Activated T-helper 1 cell treated with anti-CD3 and anti-CD28 coated beads, Interleukin-12 subunit alpha, Interleukin-12 subunit beta, Interleukin-2, Interleukin-4 antibody, amounts not matched to agents 30 ng/mL and 10 ng/mL and 1 ng/mL, durations not matched to agents 14 hours and 24 hours and 36 hours (primary cell): ENCODE measurements around the gene MRC2. TPM values are rescaled to one million over a fixed set of nuclear protein-coding genes. Genes with fewer than 3 reads are reported as not detected.
"Not testable (repeated sequence)": the region's sequence is repeated elsewhere in the genome, so short reads cannot be mapped to it uniquely, and the experiment has no call there.

Experiments used
- DNase-seq: peaks from one replicate; pipeline ENCODE4 v3.0.0; 2021; ENCODE audit warnings: low spot score
- H3K27ac Mint-ChIP-seq: one replicate; pipeline ENCODE4 v1.8.0; 2021; ENCODE audit warnings: mild to moderate bottlenecking, mixed read lengths
- H3K27me3 Mint-ChIP-seq: one replicate; pipeline ENCODE4 v1.8.0; 2022; ENCODE audit warnings: mild to moderate bottlenecking, moderate library complexity, mixed read lengths; ENCODE audit not compliant: insufficient read depth
- H3K36me3 Mint-ChIP-seq: one replicate; pipeline ENCODE4 v1.8.0; 2021; ENCODE audit warnings: low read depth, mixed read lengths
- H3K4me1 Mint-ChIP-seq: one replicate; pipeline ENCODE4 v1.8.0; 2021; ENCODE audit warnings: low read depth, mixed read lengths
- H3K4me3 Mint-ChIP-seq: one replicate; pipeline ENCODE4 v1.8.0; 2021; ENCODE audit warnings: mild to moderate bottlenecking, moderate library complexity, mixed read lengths
- H3K9me3 Mint-ChIP-seq: one replicate; pipeline ENCODE4 v1.8.0; 2021; ENCODE audit warnings: mixed read lengths
- intact Hi-C: fragments of 100-400 bp; cut with micrococcal nuclease; formaldehyde crosslinking; loops from one replicate; pipeline ENCODE4 v1.15.1; 2024
- total RNA-seq: library from RNA; stranded (reverse); gene quantifications from 2 replicates; pipeline ENCODE4 v1.2.3, GENCODE V29; 2022

MRC2 gene
- total RNA-seq, 1 donor from 2014 or later, result 1.6 TPM

DNA sequence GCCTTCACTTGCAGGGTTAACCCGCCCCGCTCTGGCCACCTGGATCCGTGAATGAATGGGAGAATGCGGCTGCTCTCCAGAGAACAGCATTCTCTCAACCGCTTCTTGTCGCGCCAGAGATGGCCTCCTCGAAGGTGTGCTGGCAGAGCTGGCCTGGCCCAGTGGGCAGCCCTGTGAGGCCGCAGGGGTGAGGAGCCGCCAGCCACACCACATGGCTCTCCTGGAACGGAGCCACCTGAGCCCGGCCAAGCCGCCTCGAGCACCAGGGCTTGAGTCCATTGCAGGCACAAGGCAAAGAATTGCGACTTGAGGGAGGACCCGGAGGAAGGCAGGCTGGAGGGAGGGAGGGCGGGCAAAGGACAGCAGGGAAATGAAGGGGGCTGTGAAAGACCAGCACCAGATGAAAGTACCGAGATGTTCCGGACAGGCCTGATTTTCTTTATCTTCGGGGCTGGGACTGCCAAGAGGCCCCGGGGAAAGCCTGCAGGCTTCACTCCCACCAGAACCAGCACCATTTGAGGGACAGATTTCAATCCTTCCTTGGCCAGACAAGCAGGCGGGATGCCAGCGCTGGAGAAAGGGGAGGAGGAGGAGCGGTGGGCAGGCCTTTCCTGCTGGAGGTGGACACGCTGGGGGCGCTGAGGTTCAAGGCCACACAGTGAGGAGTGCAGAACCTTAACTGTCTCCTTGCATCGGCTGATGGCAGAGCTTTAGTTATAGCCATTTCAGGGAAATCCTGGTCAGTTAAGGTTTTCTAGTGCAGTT, 69.4 kb downstream of the MRC2 start:
- Mint-ChIP-seq H3K4me1 (no peaks in the 10 kb centered on the region), H3K27me3 (peaks cover 9% of the 10 kb centered on the region), H3K9me3 (no peaks in the 10 kb centered on the region), H3K36me3 (no peaks in the 10 kb centered on the region), H3K27ac (no peak overlapping the region), H3K4me3 (no peak overlapping the region)
- intact Hi-C loops, result no loop called here
- no peak for DNase-seq

- DNase-seq, H3K4me1 Mint-ChIP-seq, H3K36me3 Mint-ChIP-seq, H3K27ac Mint-ChIP-seq, H3K4me3 Mint-ChIP-seq, H3K9me3 Mint-ChIP-seq, intact Hi-C loops: not testable (repeated sequence)
- H3K27me3 Mint-ChIP-seq, result peaks cover 17% of the 10 kb centered on the region
Measured at GRCh38 chr17:62698459-62698858, 71.0 kb downstream of the MRC2 start.

DNA sequence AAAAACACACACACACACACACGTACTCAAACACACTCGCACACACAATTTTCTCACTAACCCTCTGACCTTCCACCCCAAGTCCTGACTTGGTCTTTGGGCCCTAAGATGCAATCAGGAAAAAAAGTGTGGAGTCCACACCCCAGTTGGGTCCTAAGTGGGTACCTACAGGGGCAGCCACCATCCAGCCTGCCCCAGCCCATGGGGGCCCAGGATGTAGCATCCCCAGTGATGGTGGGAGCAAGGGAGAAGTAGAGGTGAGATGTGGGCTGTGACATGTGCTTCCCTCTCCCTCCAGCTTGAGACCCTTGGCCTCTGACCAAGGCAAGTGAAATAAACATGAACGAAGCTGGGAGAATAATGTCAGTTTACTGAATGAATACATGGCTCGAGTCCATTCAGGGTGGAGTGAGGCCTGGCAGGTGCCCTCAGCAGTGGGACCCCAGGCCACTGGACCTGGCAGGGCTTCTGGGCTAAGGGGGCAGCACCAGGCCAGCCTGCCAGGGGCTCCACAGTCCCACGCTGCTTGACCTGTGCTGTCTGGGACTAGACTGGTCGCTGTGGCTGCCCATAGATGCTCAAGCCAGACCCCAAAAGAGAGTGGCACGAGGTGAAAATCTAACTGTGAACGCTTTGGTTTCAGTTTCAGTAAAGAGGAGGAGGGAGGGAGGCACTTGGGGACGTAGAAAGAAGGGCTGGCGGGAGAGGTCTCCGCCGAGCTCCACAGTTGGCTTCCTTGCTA, 73.7 kb downstream of the MRC2 start:
- Mint-ChIP-seq H3K9me3 (no peaks in the 10 kb centered on the region), H3K27me3 (peaks cover 33% of the 10 kb centered on the region), H3K4me1 (no peaks in the 10 kb centered on the region), H3K27ac (no peak overlapping the region), H3K4me3 (no peak overlapping the region), H3K36me3 (no peaks in the 10 kb centered on the region)
- intact Hi-C loops, result no loop called here
- no peak for DNase-seq

- no peaks in the 10 kb centered on the region for H3K4me1 Mint-ChIP-seq
- intact Hi-C loops, result no loop called here
- no peaks in the 10 kb centered on the region for H3K9me3 Mint-ChIP-seq
- no peak overlapping the region for H3K4me3 Mint-ChIP-seq
- no peak for DNase-seq
- H3K36me3 Mint-ChIP-seq, result no peaks in the 10 kb centered on the region
- H3K27ac Mint-ChIP-seq, result no peak overlapping the region
- peaks cover 37% of the 10 kb centered on the region for H3K27me3 Mint-ChIP-seq
Measured at GRCh38 chr17:62701706-62702085, 74.2 kb downstream of the MRC2 start.

DNA sequence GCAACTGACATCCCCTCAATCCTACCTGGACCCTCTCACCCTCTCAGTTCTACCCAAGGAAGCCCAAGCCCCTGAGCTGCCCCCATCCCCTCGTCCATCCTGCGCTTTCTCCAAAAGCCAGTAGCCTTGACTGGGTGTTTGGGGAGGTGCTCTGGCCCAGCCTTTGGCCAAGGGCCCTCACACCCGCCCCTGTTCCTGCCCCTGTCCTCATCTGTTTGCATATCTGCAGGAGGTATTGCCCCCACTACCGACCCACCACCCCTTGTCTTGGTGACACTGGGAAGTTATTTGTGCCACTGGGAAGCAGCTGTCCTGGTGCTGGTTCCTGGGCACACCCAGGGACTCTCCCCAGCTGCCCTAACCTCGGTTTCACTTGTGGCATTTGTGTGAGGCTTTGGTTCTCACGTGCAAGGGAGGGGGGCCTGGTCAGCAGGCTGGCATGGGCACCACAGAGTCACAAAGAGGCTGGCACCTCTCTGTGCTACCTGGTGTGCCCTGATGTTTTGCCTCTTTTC, 75.3 kb downstream of the MRC2 start:
- no peaks in the 10 kb centered on the region for H3K36me3 Mint-ChIP-seq
- intact Hi-C loops, result no loop called here
- no peak for DNase-seq
- H3K27ac Mint-ChIP-seq, result no peak overlapping the region
- H3K4me3 Mint-ChIP-seq, result no peak overlapping the region
- no peaks in the 10 kb centered on the region for H3K9me3 Mint-ChIP-seq
- no peaks in the 10 kb centered on the region for H3K4me1 Mint-ChIP-seq
- H3K27me3 Mint-ChIP-seq, result peaks cover 46% of the 10 kb centered on the region

DNA sequence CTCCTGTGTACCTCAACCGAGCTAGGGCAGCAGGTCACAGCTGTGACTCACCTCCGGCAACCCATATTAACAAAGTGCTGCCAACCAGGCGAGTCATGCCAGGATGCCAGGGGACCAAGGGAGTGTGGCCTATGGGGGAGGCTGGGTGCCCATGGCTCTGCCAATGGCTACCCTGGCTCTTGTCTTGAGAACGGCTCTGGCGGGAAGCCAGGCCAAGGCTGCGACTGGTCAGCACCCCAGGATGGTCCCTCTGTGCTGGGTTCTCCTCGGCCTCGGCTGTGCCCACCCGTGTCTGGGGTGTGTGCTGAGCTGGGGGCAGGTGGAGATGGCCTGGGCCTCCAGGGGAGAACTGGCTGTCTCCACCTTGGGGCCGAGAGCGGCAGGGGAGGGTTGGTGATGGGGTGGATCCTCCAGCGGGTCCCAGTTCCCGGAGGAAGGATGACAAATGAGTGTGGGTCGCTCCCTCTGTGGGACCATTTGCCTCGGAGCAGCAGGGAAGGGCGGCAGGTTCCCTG, 75.8 kb downstream of the MRC2 start:
- H3K4me3 Mint-ChIP-seq, result no peak overlapping the region
- no peak for DNase-seq
- intact Hi-C loops, result no loop called here
- no peak overlapping the region for H3K27ac Mint-ChIP-seq
- peaks cover 44% of the 10 kb centered on the region for H3K27me3 Mint-ChIP-seq
- no peaks in the 10 kb centered on the region for H3K9me3 Mint-ChIP-seq
- no peaks in the 10 kb centered on the region for H3K4me1 Mint-ChIP-seq
- H3K36me3 Mint-ChIP-seq, result no peaks in the 10 kb centered on the region

DNA sequence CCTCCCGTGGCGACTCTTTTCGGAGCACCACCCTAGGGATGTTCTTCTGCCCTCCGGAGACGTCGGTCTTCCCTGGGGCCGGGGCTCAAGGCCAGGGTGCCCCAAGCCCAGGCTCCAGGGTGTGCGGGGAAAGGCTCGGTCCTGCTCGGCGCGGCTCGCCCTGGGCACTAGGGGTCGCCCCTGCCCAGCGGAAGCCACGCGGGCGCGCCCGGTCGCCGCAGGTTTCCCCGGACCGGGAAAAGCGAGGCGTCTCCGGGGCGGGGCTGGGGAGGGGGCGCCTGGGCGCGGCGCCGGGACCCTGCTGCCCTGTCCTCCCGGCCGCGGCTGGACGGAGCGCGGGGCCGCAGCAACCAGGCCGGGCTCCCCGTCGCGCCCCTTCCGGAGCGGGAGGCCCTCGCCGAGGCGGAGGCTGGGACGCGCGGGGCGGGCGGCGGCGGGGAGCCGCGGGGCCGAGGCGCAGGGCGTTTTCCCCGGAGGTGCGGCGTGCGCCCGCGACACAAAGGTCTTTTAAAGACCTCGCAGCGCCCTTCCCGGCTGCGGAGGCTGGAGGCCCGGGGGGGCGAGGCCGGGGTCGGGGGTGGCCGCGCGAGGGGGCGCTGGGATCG, 76.4 kb downstream of the MRC2 start:
- H3K4me1 Mint-ChIP-seq, result no peaks in the 10 kb centered on the region
- no peak overlapping the region for H3K27ac Mint-ChIP-seq
- peak; percentile 55 for DNase-seq
- H3K27me3 Mint-ChIP-seq, result peaks cover 44% of the 10 kb centered on the region
- intact Hi-C loops, result loop anchor here (1.0 kb wide), 1 partner anchor 264 kb away; no protein-coding TSS in a partner anchor
- no peaks in the 10 kb centered on the region for H3K9me3 Mint-ChIP-seq
- H3K36me3 Mint-ChIP-seq, result no peaks in the 10 kb centered on the region
- H3K4me3 Mint-ChIP-seq, result no peak overlapping the region

DNA sequence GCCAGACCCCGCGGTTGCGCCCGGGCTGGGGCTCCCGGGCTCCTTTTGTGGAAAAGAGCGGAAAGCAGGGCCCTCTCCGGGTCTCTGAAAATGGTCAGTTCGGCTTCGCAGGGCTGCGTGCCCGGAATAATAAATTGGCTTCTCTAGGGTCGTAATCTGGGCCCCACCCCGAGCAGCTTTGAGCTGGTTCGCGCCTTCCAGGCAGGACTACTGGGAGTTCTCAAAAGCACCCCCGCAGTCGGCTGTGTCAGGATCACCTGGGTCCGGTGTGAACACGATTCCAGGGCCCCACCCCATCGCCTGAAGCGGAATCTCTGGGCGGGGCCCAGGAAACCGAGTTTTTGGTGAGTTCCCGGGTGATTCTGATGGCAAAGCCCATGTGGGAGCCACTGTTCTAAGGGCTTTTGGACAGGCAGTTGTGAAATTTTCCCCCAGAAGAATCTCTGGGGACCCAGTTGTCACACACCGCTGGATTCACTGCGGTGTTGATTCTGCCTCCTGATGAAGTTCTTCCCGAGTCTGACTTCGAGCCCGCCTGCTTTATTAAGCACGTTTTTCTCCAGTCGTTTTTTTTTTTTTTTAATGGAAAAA, 77.0 kb downstream of the MRC2 start:
- Mint-ChIP-seq H3K36me3 (no peaks in the 10 kb centered on the region), H3K27me3 (peaks cover 43% of the 10 kb centered on the region), H3K9me3 (no peaks in the 10 kb centered on the region), H3K27ac (no peak overlapping the region), H3K4me3 (peak overlapping the region; percentile 61), H3K4me1 (no peaks in the 10 kb centered on the region)
- intact Hi-C loops, result loop anchor here (1.0 kb wide), 1 partner anchor 264 kb away; no protein-coding TSS in a partner anchor
- no peak for DNase-seq

DNA sequence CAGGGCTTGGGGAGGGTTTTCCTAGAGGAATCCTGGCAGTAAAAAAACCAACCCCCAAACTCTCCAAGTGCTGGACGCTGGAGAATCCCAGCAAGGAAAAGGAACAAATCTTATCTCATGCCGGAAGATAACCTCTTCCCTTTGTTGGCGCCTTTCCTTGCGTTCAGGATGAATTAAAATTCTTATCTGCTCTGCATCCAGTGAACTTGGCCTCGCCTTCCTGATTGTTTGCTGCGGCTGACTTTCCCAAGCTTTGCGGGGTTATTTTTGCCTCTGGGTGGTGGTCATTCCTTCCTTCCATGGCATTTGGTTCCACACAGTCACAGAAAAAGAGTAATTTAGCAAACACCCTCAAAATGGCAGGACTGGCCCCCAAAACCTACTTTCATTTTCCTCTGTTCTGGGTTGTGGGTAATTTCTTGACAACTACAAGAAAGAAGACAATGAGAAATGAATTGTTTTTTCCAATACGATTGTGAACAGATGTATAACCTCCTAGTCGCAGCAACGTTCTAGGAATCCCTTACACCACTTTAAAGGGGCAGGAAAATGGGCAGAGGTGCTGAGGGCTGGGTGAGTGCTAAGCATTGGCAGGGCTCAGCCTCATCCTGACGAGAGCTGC, 77.8 kb downstream of the MRC2 start:
- Mint-ChIP-seq H3K9me3 (no peaks in the 10 kb centered on the region), H3K27me3 (peaks cover 39% of the 10 kb centered on the region), H3K4me3 (peak overlapping the region; percentile 64), H3K27ac (no peak overlapping the region), H3K36me3 (no peaks in the 10 kb centered on the region), H3K4me1 (no peaks in the 10 kb centered on the region)
- no peak for DNase-seq
- intact Hi-C loops, result loop anchor here (1.0 kb wide), 1 partner anchor 701 kb away; no protein-coding TSS in a partner anchor

DNA sequence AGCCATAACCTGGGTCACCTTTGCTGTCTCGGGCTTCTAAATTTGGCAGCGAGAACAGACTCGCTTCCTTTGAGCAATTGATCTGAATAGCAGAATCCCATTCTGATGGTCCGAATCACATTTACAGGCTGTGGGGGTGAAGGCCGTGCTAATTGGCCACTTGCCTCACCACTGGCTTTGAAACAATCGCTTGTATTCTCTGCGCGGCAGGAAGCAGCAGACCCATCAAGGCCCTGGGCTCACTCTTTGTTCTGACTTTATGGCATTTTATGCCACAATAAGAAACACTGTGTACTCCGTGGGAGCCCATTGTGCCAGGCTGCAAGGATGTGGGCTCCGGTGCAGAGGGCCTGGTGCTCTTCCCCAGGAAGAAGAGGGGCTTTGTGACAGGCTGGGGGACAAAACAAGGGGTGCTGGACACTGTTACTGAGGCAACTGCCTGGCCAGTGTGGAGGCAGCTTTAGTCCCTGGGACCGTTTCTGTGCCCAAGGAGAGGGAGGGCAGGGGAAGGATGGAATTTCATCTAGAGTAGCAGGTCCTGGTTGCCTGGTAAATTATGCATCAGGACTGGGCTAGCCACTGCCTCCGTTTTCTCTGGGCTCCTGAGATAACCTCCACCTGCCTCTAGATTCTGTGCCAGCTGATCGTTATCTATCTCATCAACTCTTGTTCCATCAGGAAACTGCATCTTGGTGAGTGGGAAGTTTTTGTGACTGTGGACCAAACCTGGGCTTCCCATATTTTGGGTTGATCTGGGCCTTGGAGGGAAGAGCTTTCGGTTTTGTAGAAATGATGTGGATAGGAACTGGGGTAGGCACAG, 78.5 kb downstream of the MRC2 start:
- Mint-ChIP-seq H3K9me3 (no peaks in the 10 kb centered on the region), H3K27ac (no peak overlapping the region), H3K36me3 (no peaks in the 10 kb centered on the region), H3K4me3 (no peak overlapping the region), H3K27me3 (peaks cover 40% of the 10 kb centered on the region), H3K4me1 (no peaks in the 10 kb centered on the region)
- intact Hi-C loops, result loop anchor here (1.0 kb wide), 1 partner anchor 700 kb away; no protein-coding TSS in a partner anchor
- no peak for DNase-seq

DNA sequence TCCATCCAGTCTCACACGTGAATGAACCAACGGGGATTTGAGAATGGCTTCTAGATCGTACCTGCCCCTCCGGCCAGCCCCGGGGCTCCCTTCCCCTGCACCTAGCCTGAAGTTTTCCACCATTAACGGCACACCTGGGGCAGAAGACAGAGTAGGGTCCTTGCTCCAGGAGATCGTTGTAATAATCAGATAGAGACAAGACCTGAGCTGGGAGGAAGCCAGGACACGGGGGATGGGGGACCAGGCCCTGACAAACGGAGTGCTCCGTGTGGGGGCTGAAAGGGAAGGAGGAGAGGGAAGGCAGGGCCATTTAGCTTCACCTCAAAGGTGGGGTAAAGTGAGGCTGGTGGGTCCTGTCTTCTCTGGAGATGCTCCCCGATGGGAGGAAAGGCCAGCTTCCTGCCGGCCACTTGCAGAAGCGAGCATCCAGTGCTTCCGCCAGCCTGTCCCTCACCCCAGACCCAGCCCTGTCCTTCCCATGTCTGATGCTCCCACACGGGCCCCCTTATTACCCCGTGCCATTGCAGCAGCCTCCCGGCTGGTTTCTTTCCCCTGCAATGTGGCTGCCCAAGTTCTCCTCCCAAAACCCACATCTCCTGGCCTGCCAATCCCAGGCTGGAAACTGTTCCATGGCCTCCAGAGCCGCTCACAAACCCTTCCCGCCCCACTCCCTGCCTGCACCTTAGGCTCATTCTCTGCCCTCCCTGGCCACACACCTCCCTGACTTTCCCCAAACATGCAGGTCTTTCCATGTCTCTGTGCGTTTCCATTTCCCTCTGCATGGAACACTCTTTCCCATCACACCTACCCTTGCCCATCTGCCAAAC, 79.3 kb downstream of the MRC2 start:
- intact Hi-C loops, result no loop called here
- Mint-ChIP-seq H3K4me1 (no peaks in the 10 kb centered on the region), H3K36me3 (no peaks in the 10 kb centered on the region), H3K27ac (no peak overlapping the region), H3K9me3 (no peaks in the 10 kb centered on the region), H3K4me3 (no peak overlapping the region), H3K27me3 (peaks cover 46% of the 10 kb centered on the region)
- no peak for DNase-seq
